Stimulated activated CD8-positive, alpha-beta memory T cell treated with anti-CD3 and anti-CD28 coated beads, Interleukin-2, amount 100 ng/mL, for 48 hours (primary cell): ENCODE data around the gene RGP1.

Experiments used
- DNase-seq, 2 donors: peaks; one replicate each; pipeline ENCODE4 v3.0.0-alpha.2; 2020; ENCODE audit warnings: low read depth in 2 of 2

Gene RGP1

GRCh38 chr9:35806101-35806500 is 57.0 kb downstream of the RGP1 start:
- no peak for DNase-seq
